Measurements from ENCODE around the gene SCAMP3. TPM values are rescaled to one million over a fixed set of nuclear protein-coding genes. Genes with fewer than 3 reads are reported as not detected.

SCAMP3 gene
- total and polyA plus RNA-seq, 4 donors = 14.9 to 47.0 (median 31.7) TPM

- no peaks in the 10 kb centered on the region for H3K9me3 ChIP-seq (ENCODE audit: control insufficient read depth in 4 of 4, low read length in 3 of 4)
- no peaks in the 10 kb centered on the region for H3K27me3 ChIP-seq (ENCODE audit: control insufficient read depth in 4 of 4, insufficient read depth in 4 of 4, low read length in 3 of 4)
- H3K36me3 ChIP-seq (ENCODE audit: control insufficient read depth in 4 of 4, insufficient read depth in 3 of 4, low read depth in 1 of 4, low read length in 3 of 4) = peaks cover 0 to 32% (median 22%) of the 10 kb centered on the region in 4 donors
- WGBS = 97% methylated on average over 5 of the region's 5 CpGs
- TF ChIP-seq NR2F2 (IDR thresholded peaks at IDR 0.05) (no peak), REST (IDR thresholded peaks at IDR 0.05) (no peak), FOXA1 (IDR thresholded peaks at IDR 0.05) (no peak), ZBTB33 (IDR thresholded peaks at IDR 0.05) (no peak), JUND (IDR thresholded peaks at IDR 0.05) (no peak), CTCF (IDR thresholded peaks at IDR 0.05; ENCODE audit: low read depth, low read length, missing input control) (no peak), GABPA (IDR thresholded peaks at IDR 0.05 in 1 of 2, conservative IDR thresholded peaks at IDR 0.05 in 1 of 2) (no peak), TAF1 (conservative IDR thresholded peaks at IDR 0.05) (no peak)
- H3K9ac ChIP-seq (ENCODE audit: low read depth in 1 of 2, low read length in 2 of 2) = no peak overlapping the region
- peaks cover 2 to 34% (median 24%) of the 10 kb centered on the region in 4 donors for H3K4me1 ChIP-seq (ENCODE audit: control insufficient read depth in 4 of 4, insufficient read depth in 4 of 4, low read length in 3 of 4)
- no peak overlapping the region for H3K27ac ChIP-seq (ENCODE audit: low read depth in 1 of 2, low read length in 2 of 2)
- DNase-seq (ENCODE audit: low spot score) = no peak
- no peak overlapping the region for H3K4me3 ChIP-seq (ENCODE audit: low read depth in 1 of 3, low read length in 3 of 3)
These were observed 1.9 kb downstream of the SCAMP3 start for GRCh38 chr1:155260276-155260675.

GRCh38 chr1:155256058-155256852 lies 5.9 kb downstream of the SCAMP3 start:
- Histone ChIP-seq H3K36me3 (ENCODE audit: control insufficient read depth in 4 of 4, insufficient read depth in 3 of 4, low read depth in 1 of 4, low read length in 3 of 4) (peaks cover 0 to 13% (median 5%) of the 10 kb centered on the region in 4 donors), H3K27me3 (ENCODE audit: control insufficient read depth in 4 of 4, insufficient read depth in 4 of 4, low read length in 3 of 4) (no peaks in the 10 kb centered on the region), H3K4me1 (ENCODE audit: control insufficient read depth in 4 of 4, insufficient read depth in 4 of 4, low read length in 3 of 4) (peaks cover 2 to 35% (median 24%) of the 10 kb centered on the region in 4 donors), H3K9me3 (ENCODE audit: control insufficient read depth in 4 of 4, low read length in 3 of 4) (no peaks in the 10 kb centered on the region), H3K27ac (ENCODE audit: low read depth in 1 of 2, low read length in 2 of 2) (peak overlapping the region; percentile 82), H3K4me3 (ENCODE audit: low read depth in 1 of 3, low read length in 3 of 3) (peak overlapping the region in 2 of 3 donors; percentile 65 to 84), H3K9ac (ENCODE audit: low read depth in 1 of 2, low read length in 2 of 2) (no peak overlapping the region)
- no peak for TF ChIP-seq YY1 (IDR thresholded peaks at IDR 0.05)
- TF ChIP-seq NR2F2 (IDR thresholded peaks at IDR 0.05) = peak; percentile 6
- TF ChIP-seq ZBTB33 (IDR thresholded peaks at IDR 0.05) = no peak
- no peak for TF ChIP-seq REST (IDR thresholded peaks at IDR 0.05)
- TF ChIP-seq FOXA1 (IDR thresholded peaks at IDR 0.05) = no peak
- TF ChIP-seq HNF4G (IDR thresholded peaks at IDR 0.05) = no peak
- WGBS = 86% methylated on average over 20 of the region's 20 CpGs
- DNase-seq (ENCODE audit: low spot score) = no peak
